ENCODE measurements around the gene MAD1L1. TPM values are rescaled to one million over a fixed set of nuclear protein-coding genes. Genes with fewer than 3 reads are reported as not detected.

MAD1L1 gene
- total and polyA plus RNA-seq, 2 of the 4 experiments (the other 2 are of a cell fraction): 29.0 to 40.9 TPM

GRCh38 chr7:2000153-2000687, 232.5 kb downstream of the MAD1L1 start:
- H2AK5ac ChIP-seq (ENCODE audit: low read depth, low read length): no peak overlapping the region
- ATAC-seq (ENCODE audit: low read depth) (no peak), DNase-seq (no peak)
- H3K4me1 ChIP-seq (ENCODE audit: control insufficient read depth, insufficient read depth, low read length): no peaks in the 10 kb centered on the region
- no peak overlapping the region for H3K56ac ChIP-seq (ENCODE audit: extremely low read depth, insufficient read depth, low read length)
- POLR2A ChIA-PET (ENCODE audit: unreplicated experiment): no interaction called here
- H3K36me3 ChIP-seq (ENCODE audit: control insufficient read depth, insufficient read depth, low read length): no peaks in the 10 kb centered on the region; the same call in 1 of the 2 replicates
- no peaks in the 10 kb centered on the region for H3K27me3 ChIP-seq (ENCODE audit: control insufficient read depth, insufficient read depth, low read length)
- H4K91ac ChIP-seq (ENCODE audit: insufficient read depth, low read depth, low read length): no peak overlapping the region
- H3K9me1 ChIP-seq (ENCODE audit: insufficient read depth, low read length): no peaks in the 10 kb centered on the region
- H2BK120ac ChIP-seq (ENCODE audit: low read depth, low read length): no peak overlapping the region
- in situ Hi-C loops (cut with MboI; ENCODE audit: low sequenced_read_pairs): no loop called here
- H3K18ac ChIP-seq (ENCODE audit: low read depth, low read length): no peak overlapping the region
- no peaks in the 10 kb centered on the region; the same call in 1 of the 2 replicates for H4K20me1 ChIP-seq (ENCODE audit: insufficient read depth, low read length)
- H3K9me3 ChIP-seq (ENCODE audit: control insufficient read depth, insufficient read depth, low read length): no peaks in the 10 kb centered on the region
- H2BK5ac ChIP-seq (ENCODE audit: low read depth, low read length, poor library complexity, severe bottlenecking): no peak overlapping the region
- no peak overlapping the region for H3K4me2 ChIP-seq (ENCODE audit: low read depth, low read length)
- no peak overlapping the region for H2AFZ ChIP-seq (replicated peaks; ENCODE audit: low read length, poor library complexity)
- intact Hi-C loops (cut with micrococcal nuclease): no loop called here
- no peaks in the 10 kb centered on the region; a peak in 1 of 4 replicates for H3K79me1 ChIP-seq (ENCODE audit: low read depth in 1 of 2, low read length in 2 of 2)
- WGBS, 2 experiments (ENCODE audit: extremely low coverage in 2 of 2, insufficient read length in 1 of 2): 93% methylated on average over 8 of the region's 27 CpGs; no CpG with 5 or more reads in 1 of the 2 experiments
- H2BK20ac ChIP-seq (ENCODE audit: low read depth, low read length): no peak overlapping the region
- no peak overlapping the region for H4K5ac ChIP-seq (ENCODE audit: low read depth, low read length)
- H3K9ac ChIP-seq (ENCODE audit: low read depth, low read length): no peak overlapping the region
- dilution Hi-C loops (cut with HindIII; ENCODE audit: low sequenced_read_pairs, unreplicated experiment): no loop called here
- no peak overlapping the region for H3K23ac ChIP-seq (ENCODE audit: low read depth, low read length)
- H3K4ac ChIP-seq (ENCODE audit: low read depth, low read length): no peak overlapping the region
- no peak overlapping the region for H2AK9ac ChIP-seq (replicated peaks; ENCODE audit: low read depth, low read length, poor library complexity)
- no peak overlapping the region for H2BK15ac ChIP-seq (ENCODE audit: low read depth, low read length)
- no peak overlapping the region for H3K4me3 ChIP-seq (ENCODE audit: insufficient read depth, low read depth, low read length)
- H3K27ac ChIP-seq (ENCODE audit: insufficient read depth, low read length): no peak overlapping the region
- H3K14ac ChIP-seq (replicated peaks; ENCODE audit: low read depth, low read length): no peak overlapping the region
- TF ChIP-seq RAD21 (IDR thresholded peaks at IDR 0.05; ENCODE audit: low read length) (no peak), USF2 (IDR thresholded peaks at IDR 0.05; ENCODE audit: low read depth, low read length) (no peak), RFX5 (IDR thresholded peaks at IDR 0.05; ENCODE audit: low read depth, low read length) (no peak), CEBPB (IDR thresholded peaks at IDR 0.05; ENCODE audit: low read depth, low read length) (no peak), FOS (IDR thresholded peaks at IDR 0.05; ENCODE audit: low read depth, low read length) (no peak), SMC3 (IDR thresholded peaks at IDR 0.05; ENCODE audit: low read depth, low read length) (no peak), MXI1 (IDR thresholded peaks at IDR 0.05; ENCODE audit: borderline replicate concordance, low read depth, low read length) (no peak), POLR2A (IDR thresholded peaks at IDR 0.05; ENCODE audit: low read depth, low read length) (no peak), CHD1 (IDR thresholded peaks at IDR 0.05; ENCODE audit: low read depth, low read length) (no peak), NFE2L2 (IDR thresholded peaks at IDR 0.05; ENCODE audit: low read depth, low read length) (no peak), CTCF (conservative IDR thresholded peaks at IDR 0.05; ENCODE audit: low read depth, low read length) (no peak), RCOR1 (IDR thresholded peaks at IDR 0.05; ENCODE audit: insufficient replicate concordance, low read length) (no peak), MAZ (IDR thresholded peaks at IDR 0.05; ENCODE audit: borderline replicate concordance, low read depth, low read length) (no peak), BHLHE40 (IDR thresholded peaks at IDR 0.05; ENCODE audit: low read depth, low read length) (no peak), ELK1 (IDR thresholded peaks at IDR 0.05; ENCODE audit: borderline replicate concordance, low read depth, low read length) (no peak), MAFK (IDR thresholded peaks at IDR 0.05; ENCODE audit: low read depth, low read length) (no peak)
- no TSS peak for BruUV-seq (replicated peaks)
- CTCF ChIA-PET: no interaction called here
- H4K8ac ChIP-seq (ENCODE audit: low read depth in 2 of 2, low read length in 2 of 2): no peak overlapping the region
